Measurements from ENCODE around the gene MPIG6B. TPM values are rescaled to one million over a fixed set of nuclear protein-coding genes. Genes with fewer than 3 reads are reported as not detected.

The MPIG6B gene
- polyA plus RNA-seq, 3 donors = 0.09 to 0.75 (median 0.68) TPM

- Mint-ChIP-seq H3K27me3 (ENCODE audit: low read depth in 3 of 3) (peaks cover 4 to 11% (median 10%) of the 10 kb centered on the region in 3 donors), H3K4me3 (peak overlapping the region; percentile 68 to 70), H3K36me3 (peaks cover 48 to 49% of the 10 kb centered on the region in 2 donors), H3K27ac (peak overlapping the region; percentile 96 to 99 (median 98)), H3K9me3 (peaks cover 0 to 4% (median 0%) of the 10 kb centered on the region in 7 donors), H3K4me1 (peaks cover 66% of the 10 kb centered on the region)
- Histone ChIP-seq H3K9me3 (replicated peaks in 1 of 2; ENCODE audit: control insufficient read depth in 1 of 2, insufficient read depth in 1 of 2, low read length in 2 of 2) (no peaks in the 10 kb centered on the region), H4K20me1 (ENCODE audit: insufficient read depth, low read length) (peaks cover 21% of the 10 kb centered on the region), H3K4me3 (replicated peaks in 1 of 3; ENCODE audit: low read depth in 2 of 3, low read length in 3 of 3) (peak overlapping the region in 1 of 3 experiments; percentile 87), H3K9ac (ENCODE audit: insufficient read depth, low read length, poor library complexity, severe bottlenecking) (peak overlapping the region; percentile 71), H3K36me3 (replicated peaks in 1 of 2; ENCODE audit: control insufficient read depth in 1 of 2, insufficient read depth in 2 of 2, low read length in 2 of 2) (peaks cover 18% of the 10 kb centered on the region in 2 donors), H2AFZ (ENCODE audit: insufficient read depth, low read depth, low read length, poor library complexity, severe bottlenecking) (peak overlapping the region; percentile 60), H3K27ac (ENCODE audit: low read depth in 1 of 2, low read length in 2 of 2) (peak overlapping the region; percentile 94 to 96), H3K79me2 (ENCODE audit: insufficient read depth, low read length) (peaks cover 36% of the 10 kb centered on the region), H3K27me3 (ENCODE audit: control insufficient read depth in 2 of 2, insufficient read depth in 2 of 2, low read length in 2 of 2) (no peaks in the 10 kb centered on the region), H3K4me1 (ENCODE audit: control insufficient read depth in 1 of 2, insufficient read depth in 2 of 2, low read length in 2 of 2) (peaks cover 55 to 68% of the 10 kb centered on the region in 2 donors), H3K4me2 (replicated peaks; ENCODE audit: extremely low read depth, low read length, poor library complexity, severe bottlenecking) (peak overlapping the region; percentile 92)
- WGBS (ENCODE audit: insufficient coverage) = 62% methylated on average over 4 of the region's 7 CpGs
- no peak for TF ChIP-seq CTCF (IDR thresholded peaks at IDR 0.05)
- intact Hi-C loops (cut with micrococcal nuclease) = loop anchor here (2.0 to 10.0 kb wide), 4 partner anchors 24 to 108 kb away; partner anchors contain the start of genes ABHD16A (in 1 of the 2) and LY6G5C (in 1 of the 2)
- peak; percentile 87 to 94 (median 93) for DNase-seq
Observed at GRCh38 chr6:31727034-31727716, 4.0 kb downstream of the MPIG6B start.

GRCh38 chr6:31727717-31728671 lies 4.8 kb downstream of the MPIG6B start:
- peak overlapping the region; percentile 71 for H3K9ac ChIP-seq (ENCODE audit: insufficient read depth, low read length, poor library complexity, severe bottlenecking)
- Mint-ChIP-seq H3K27ac (peak overlapping the region; percentile 96 to 99 (median 98)), H3K27me3 (ENCODE audit: low read depth in 3 of 3) (peaks cover 4 to 11% (median 10%) of the 10 kb centered on the region in 3 donors), H3K4me3 (peak overlapping the region; percentile 96), H3K4me1 (peaks cover 67% of the 10 kb centered on the region), H3K36me3 (peaks cover 53 to 55% of the 10 kb centered on the region in 2 donors), H3K9me3 (peaks cover 0 to 4% (median 0%) of the 10 kb centered on the region in 7 donors)
- H4K20me1 ChIP-seq (ENCODE audit: insufficient read depth, low read length) = peaks cover 29% of the 10 kb centered on the region
- no peak overlapping the region for H2AFZ ChIP-seq (ENCODE audit: insufficient read depth, low read depth, low read length, poor library complexity, severe bottlenecking)
- peaks cover 26 to 27% of the 10 kb centered on the region in 2 donors for H3K36me3 ChIP-seq (replicated peaks in 1 of 2; ENCODE audit: control insufficient read depth in 1 of 2, insufficient read depth in 2 of 2, low read length in 2 of 2)
- H3K4me3 ChIP-seq (replicated peaks in 1 of 3; ENCODE audit: low read depth in 2 of 3, low read length in 3 of 3) = peak overlapping the region in 2 of 3 experiments; percentile 81 to 87
- H3K4me1 ChIP-seq (ENCODE audit: control insufficient read depth in 1 of 2, insufficient read depth in 2 of 2, low read length in 2 of 2) = peaks cover 61 to 75% of the 10 kb centered on the region in 2 donors
- no peaks in the 10 kb centered on the region for H3K27me3 ChIP-seq (ENCODE audit: control insufficient read depth in 2 of 2, insufficient read depth in 2 of 2, low read length in 2 of 2)
- H3K79me2 ChIP-seq (ENCODE audit: insufficient read depth, low read length) = peaks cover 44% of the 10 kb centered on the region
- WGBS (ENCODE audit: insufficient coverage) = 79% methylated on average over 13 of the region's 41 CpGs
- peak overlapping the region; percentile 92 for H3K4me2 ChIP-seq (replicated peaks; ENCODE audit: extremely low read depth, low read length, poor library complexity, severe bottlenecking)
- DNase-seq = peak in 2 of 3 donors; percentile 81 to 84
- H3K27ac ChIP-seq (ENCODE audit: low read depth in 1 of 2, low read length in 2 of 2) = peak overlapping the region; percentile 94 to 96
- no peaks in the 10 kb centered on the region for H3K9me3 ChIP-seq (replicated peaks in 1 of 2; ENCODE audit: control insufficient read depth in 1 of 2, insufficient read depth in 1 of 2, low read length in 2 of 2)
- TF ChIP-seq CTCF (IDR thresholded peaks at IDR 0.05) = no peak
- intact Hi-C loops (cut with micrococcal nuclease) = loop anchor here (1.0 to 10.0 kb wide), 5 partner anchors 8 to 107 kb away; partner anchors contain the start of genes ABHD16A (in 1 of the 2), CLIC1 (in 1 of the 2) and LY6G5C (in 1 of the 2)
